Lung (tissue), 12 donors: Measurements from ENCODE around the gene HLA-DQA1. TPM values are rescaled to one million over a fixed set of nuclear protein-coding genes. Genes with fewer than 3 reads are reported as not detected.

Source experiments
- ATAC-seq: fragments of 200-7000 bp; cut with Tn5 transposase; one replicate; pipeline ENCODE4 v1.9.1; 2020; ENCODE audit warnings: moderate number of reproducible peaks; ENCODE audit not compliant: insufficient read depth, low FRiP score
- DNase-seq, 3 donors: peaks; one replicate each; pipeline ENCODE4 v3.0.0-alpha.2; 2013 to 2017
- H3K27ac ChIP-seq, 2 donors: one replicate each; pipeline ENCODE4 v1.5.1; 2013; ENCODE audit warnings: mild to moderate bottlenecking in 2 of 2, moderate library complexity in 2 of 2, control low read depth in 1 of 2, inconsistent platforms in 1 of 2, low read depth in 1 of 2, low read length in 1 of 2
- H3K27me3 ChIP-seq, 3 donors: one replicate each; pipeline ENCODE4 v1.5.1; 2013; ENCODE audit warnings: low read length in 2 of 3; ENCODE audit not compliant: control insufficient read depth in 3 of 3, insufficient read depth in 3 of 3
- H3K36me3 ChIP-seq, 4 donors: one replicate each; pipeline ENCODE4 v1.5.1; 2013; ENCODE audit warnings: low read length in 4 of 4, mild to moderate bottlenecking in 1 of 4, moderate library complexity in 1 of 4; ENCODE audit not compliant: control insufficient read depth in 4 of 4, insufficient read depth in 4 of 4
- H3K4me1 ChIP-seq, 5 donors: one replicate each; pipeline ENCODE4 v1.5.1; 2013; ENCODE audit warnings: low read length in 5 of 5, mild to moderate bottlenecking in 2 of 5, moderate library complexity in 1 of 5; ENCODE audit not compliant: control insufficient read depth in 5 of 5, insufficient read depth in 5 of 5
- H3K4me3 ChIP-seq: one replicate; pipeline ENCODE4 v1.5.1; 2013; ENCODE audit warnings: mild to moderate bottlenecking, control low read depth, moderate library complexity
- H3K9ac ChIP-seq, 2 donors: one replicate each; pipeline ENCODE4 v1.5.1; 2013; ENCODE audit warnings: low read length in 2 of 2, control low read depth in 1 of 2; ENCODE audit not compliant: insufficient read depth in 1 of 2
- H3K9me3 ChIP-seq, 4 donors: one replicate each; pipeline ENCODE4 v1.5.1; 2013; ENCODE audit warnings: low read length in 3 of 4, mild to moderate bottlenecking in 1 of 4, moderate library complexity in 1 of 4; ENCODE audit not compliant: control insufficient read depth in 4 of 4, insufficient read depth in 3 of 4
- CTCF ChIP-seq: IDR thresholded peaks from 2 replicates; pipeline ENCODE4 v1.5.1; 2012; ENCODE audit warnings: mild to moderate bottlenecking; ENCODE audit errors: control extremely low read depth, extremely low read depth
- WGBS, 2 donors: extraction: QIAGEN DNeasy Blood & Tissue Kit; methylation state at CpG; one replicate each; pipeline ENCODE4 v1.1.7; 2013; 5-methylcytosine and 5-hydroxymethylcytosine counted together
- polyA plus RNA-seq, 2 donors: library from polyadenylated mRNA; stranded (reverse); fragments of 200-250 nt; gene quantifications; one replicate each; pipeline ENCODE4 v1.2.1, GENCODE V29; 2013
- total RNA-seq, 2 donors: library from RNA; depleted of rRNA in 1 of 2; stranded (reverse); fragments of >200 nt in 1 of 2; gene quantifications; one replicate each; pipeline ENCODE4 v1.2.1, GENCODE V29; 2014 to 2021
- donor health status: control.
- donor health status: control.
- donor health status: Bipolar disorder and iron deficiency.
- donor health status: healthy.
- donor health status: DM: yes; HTN: yes; CAD: no.

Gene HLA-DQA1
- total and polyA plus RNA-seq, 4 donors, result 6.0 to 199 (median 124) TPM

GRCh38 chr6:32597024-32597423 lies 40.2 kb upstream of the HLA-DQA1 start:
- H3K9me3 ChIP-seq, result no peaks in the 10 kb centered on the region
- no peaks in the 10 kb centered on the region for H3K4me1 ChIP-seq
- DNase-seq (no peak), ATAC-seq (no peak)
- H3K9ac ChIP-seq, result no peak overlapping the region
- no peak for TF ChIP-seq CTCF
- H3K27me3 ChIP-seq, result peaks cover 0 to 3% (median 0%) of the 10 kb centered on the region in 3 donors
- H3K36me3 ChIP-seq, result no peaks in the 10 kb centered on the region
- no peak overlapping the region for H3K4me3 ChIP-seq
- H3K27ac ChIP-seq, result no peak overlapping the region

DNA sequence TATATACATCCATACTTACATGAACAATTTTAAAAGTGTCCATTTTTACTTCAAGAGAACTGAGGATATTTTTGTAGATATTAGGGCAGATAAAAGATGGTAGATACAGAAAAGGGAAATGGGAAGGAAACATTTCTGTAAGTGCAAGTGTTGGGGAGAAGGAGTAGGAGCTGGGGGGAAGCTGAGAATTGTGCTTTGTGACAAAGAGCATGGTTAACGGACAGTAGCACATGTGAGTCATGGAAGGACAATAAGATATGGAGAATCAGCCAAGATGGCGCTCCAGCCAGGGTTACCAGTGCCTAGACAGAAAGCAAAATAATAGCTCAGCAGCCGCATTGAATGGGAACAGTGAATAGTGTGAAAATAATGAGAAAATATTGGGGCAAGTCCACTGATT lies 34.8 kb upstream of the HLA-DQA1 start:
- Histone ChIP-seq H3K9ac (no peak overlapping the region), H3K36me3 (no peaks in the 10 kb centered on the region), H3K27ac (no peak overlapping the region), H3K9me3 (no peaks in the 10 kb centered on the region), H3K27me3 (peaks cover 0 to 2% (median 0%) of the 10 kb centered on the region in 3 donors), H3K4me1 (no peaks in the 10 kb centered on the region), H3K4me3 (no peak overlapping the region)
- ATAC-seq (no peak), DNase-seq (no peak)
- 64 to 70% methylated on average over 3 of the region's 3 CpGs for WGBS, 2 donors
- no peak for TF ChIP-seq CTCF

DNA sequence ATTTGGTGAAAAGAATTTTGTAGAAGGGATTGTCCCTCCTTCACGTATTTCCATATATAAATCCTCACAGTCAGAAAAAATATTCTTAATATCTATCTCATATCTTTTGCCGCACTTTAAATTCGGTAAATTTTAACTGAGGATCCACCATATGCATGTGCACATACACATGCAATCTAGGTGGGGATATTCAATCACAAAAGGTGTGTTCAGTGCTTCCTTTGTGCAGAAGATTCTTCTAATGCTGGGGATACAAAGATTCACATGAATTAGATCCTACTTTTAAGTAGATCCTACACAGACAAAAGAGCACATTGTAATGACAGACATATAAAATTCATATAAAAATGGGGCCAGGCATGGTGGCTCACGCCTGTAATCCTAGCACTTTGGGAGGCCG lies 34.0 kb upstream of the HLA-DQA1 start:
- Histone ChIP-seq H3K9me3 (no peaks in the 10 kb centered on the region), H3K4me3 (no peak overlapping the region), H3K36me3 (no peaks in the 10 kb centered on the region), H3K27ac (no peak overlapping the region), H3K27me3 (peaks cover 0 to 2% (median 0%) of the 10 kb centered on the region in 3 donors), H3K9ac (no peak overlapping the region), H3K4me1 (no peaks in the 10 kb centered on the region)
- ATAC-seq, result no peak
- TF ChIP-seq CTCF, result no peak
- no peak for DNase-seq
- 63 to 90% methylated on average over 3 to 5 of the region's 5 CpGs for WGBS, 2 donors

- Histone ChIP-seq H3K27ac (peak overlapping the region in 1 of 2 donors; percentile 84), H3K4me3 (no peak overlapping the region), H3K27me3 (peaks cover 0 to 2% (median 0%) of the 10 kb centered on the region in 3 donors), H3K36me3 (no peaks in the 10 kb centered on the region), H3K4me1 (no peaks in the 10 kb centered on the region), H3K9ac (no peak overlapping the region), H3K9me3 (no peaks in the 10 kb centered on the region)
- 8 to 9% methylated on average over 3 of the region's 3 CpGs for WGBS, 2 donors
- DNase-seq (no peak), ATAC-seq (no peak)
- no peak for TF ChIP-seq CTCF
Observed at GRCh38 chr6:32603888-32604287, 33.3 kb upstream of the HLA-DQA1 start.
